ENCODE results near the gene IL1R1.

IL1R1 gene

DNA sequence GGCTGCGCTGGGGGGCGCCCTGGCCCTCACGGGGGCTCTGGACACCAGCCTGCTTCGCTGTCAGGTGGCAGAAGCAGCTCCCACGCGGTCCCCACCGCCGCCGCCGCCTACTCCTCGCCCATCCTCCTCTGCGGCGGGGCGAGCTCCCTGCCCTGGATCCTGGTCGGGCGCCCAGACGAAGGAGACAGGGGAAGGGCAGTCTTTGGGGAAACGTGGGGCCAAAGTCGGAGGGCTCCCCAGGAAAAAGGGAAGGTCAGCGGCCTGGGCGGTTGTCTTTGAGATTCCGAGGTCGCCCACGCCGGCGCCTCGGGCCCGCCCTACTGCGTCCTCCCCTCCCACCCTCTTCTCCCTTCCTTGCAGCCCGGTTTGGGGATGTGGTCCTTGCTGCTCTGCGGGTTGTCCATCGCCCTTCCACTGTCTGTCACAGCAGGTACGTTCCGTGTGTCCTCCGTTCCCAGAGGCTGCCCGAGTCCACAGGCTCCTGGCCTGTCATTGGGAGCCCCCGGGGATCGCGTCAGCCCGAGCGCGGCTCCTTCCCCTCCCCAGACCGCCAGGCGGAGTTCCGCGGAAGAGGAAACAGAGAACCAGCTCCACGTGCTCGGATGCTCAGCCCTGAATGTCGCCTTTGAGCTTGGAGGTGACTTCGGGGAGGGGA is 45.1 kb downstream of the IL1R1 start:
- Mint-ChIP-seq H3K4me3 (peak overlapping the region; percentile 70), H3K27ac (peak overlapping the region; percentile 46), H3K4me1 (peaks cover 8% of the 10 kb centered on the region), H3K27me3 (peaks cover 44% of the 10 kb centered on the region), H3K9me3 (no peaks in the 10 kb centered on the region), H3K36me3 (no peaks in the 10 kb centered on the region)
- ATAC-seq = peak; percentile 55

DNA sequence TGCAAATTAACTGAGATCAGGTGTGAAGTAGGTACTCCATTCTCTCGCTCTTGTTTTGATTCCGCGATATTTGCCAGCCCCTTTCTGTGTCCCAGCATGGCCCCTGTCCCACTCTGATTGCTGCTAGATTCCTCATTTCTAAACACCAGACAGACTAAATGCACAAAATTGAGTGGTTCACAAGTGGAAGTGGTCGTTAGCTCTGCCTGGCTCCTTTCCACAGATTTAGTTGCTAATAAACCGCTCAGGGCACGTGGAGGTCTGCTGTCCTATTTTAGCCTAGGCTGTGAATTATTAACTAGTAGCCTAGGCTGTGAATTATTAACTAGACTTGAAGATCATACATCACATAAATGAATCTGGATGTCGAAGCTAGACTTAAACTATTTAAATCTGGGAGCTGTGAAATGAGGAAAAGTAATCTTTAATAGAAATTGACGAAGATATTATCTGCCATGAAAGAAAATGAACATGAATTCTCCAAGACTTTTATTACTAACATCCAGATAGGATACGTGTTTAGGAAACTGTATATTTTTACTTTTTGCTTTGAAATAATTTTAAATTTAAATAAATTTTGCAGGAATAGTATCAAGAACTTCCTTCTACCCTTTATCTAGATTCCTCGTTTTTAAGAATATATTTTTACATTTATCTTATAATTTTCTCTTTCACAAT is 48.0 kb downstream of the IL1R1 start:
- Mint-ChIP-seq H3K36me3 (no peaks in the 10 kb centered on the region), H3K4me3 (no peak overlapping the region), H3K4me1 (peaks cover 8% of the 10 kb centered on the region), H3K27me3 (peaks cover 48% of the 10 kb centered on the region), H3K9me3 (no peaks in the 10 kb centered on the region), H3K27ac (no peak overlapping the region)
- ATAC-seq = no peak

DNA sequence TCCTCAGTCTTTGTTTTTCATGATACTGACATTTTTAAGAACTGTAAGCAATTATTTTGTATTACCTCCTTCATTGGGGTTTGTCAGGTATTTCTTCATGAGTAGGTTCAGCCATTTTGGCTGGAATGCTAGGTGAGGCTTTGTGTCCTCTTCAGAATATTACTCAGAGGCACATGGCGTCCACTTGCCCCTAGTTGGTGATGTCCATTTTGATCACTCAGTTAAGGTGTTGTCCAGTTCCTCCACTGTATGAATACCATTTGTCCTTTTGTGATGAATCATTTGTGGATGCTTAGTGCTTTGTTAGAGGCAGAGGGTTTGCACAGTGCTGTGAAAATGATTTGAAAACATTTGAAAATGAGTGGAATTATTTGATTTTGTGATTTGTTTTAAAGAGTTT is 49.0 kb downstream of the IL1R1 start:
- ATAC-seq = no peak
- Mint-ChIP-seq H3K4me3 (no peak overlapping the region), H3K27me3 (peaks cover 56% of the 10 kb centered on the region), H3K9me3 (no peaks in the 10 kb centered on the region), H3K27ac (no peak overlapping the region), H3K4me1 (peaks cover 8% of the 10 kb centered on the region), H3K36me3 (no peaks in the 10 kb centered on the region)

DNA sequence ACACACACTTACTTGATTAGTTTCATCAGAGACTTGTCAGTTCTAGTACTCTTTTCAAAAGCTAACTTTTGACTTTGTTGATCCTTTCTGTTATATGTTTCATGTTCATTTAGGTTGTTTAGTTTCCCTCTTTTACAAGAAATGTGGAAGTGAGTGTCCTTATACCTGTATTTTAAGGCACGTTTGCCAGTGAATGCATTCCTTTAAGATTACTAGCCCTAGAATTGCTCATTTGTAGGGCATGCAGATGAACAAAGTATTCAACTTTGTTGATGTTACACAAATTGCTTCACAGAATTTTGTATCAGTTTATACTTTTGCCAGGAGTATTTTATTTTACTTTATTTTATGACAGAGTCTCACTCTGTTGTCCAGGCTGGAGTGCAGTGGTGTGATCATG is 50.5 kb downstream of the IL1R1 start:
- H3K36me3 Mint-ChIP-seq = no peaks in the 10 kb centered on the region
- peaks cover 2% of the 10 kb centered on the region for H3K4me1 Mint-ChIP-seq
- no peaks in the 10 kb centered on the region for H3K9me3 Mint-ChIP-seq
- ATAC-seq = no peak
- no peak overlapping the region for H3K27ac Mint-ChIP-seq
- H3K27me3 Mint-ChIP-seq = peaks cover 59% of the 10 kb centered on the region
- H3K4me3 Mint-ChIP-seq = no peak overlapping the region

DNA sequence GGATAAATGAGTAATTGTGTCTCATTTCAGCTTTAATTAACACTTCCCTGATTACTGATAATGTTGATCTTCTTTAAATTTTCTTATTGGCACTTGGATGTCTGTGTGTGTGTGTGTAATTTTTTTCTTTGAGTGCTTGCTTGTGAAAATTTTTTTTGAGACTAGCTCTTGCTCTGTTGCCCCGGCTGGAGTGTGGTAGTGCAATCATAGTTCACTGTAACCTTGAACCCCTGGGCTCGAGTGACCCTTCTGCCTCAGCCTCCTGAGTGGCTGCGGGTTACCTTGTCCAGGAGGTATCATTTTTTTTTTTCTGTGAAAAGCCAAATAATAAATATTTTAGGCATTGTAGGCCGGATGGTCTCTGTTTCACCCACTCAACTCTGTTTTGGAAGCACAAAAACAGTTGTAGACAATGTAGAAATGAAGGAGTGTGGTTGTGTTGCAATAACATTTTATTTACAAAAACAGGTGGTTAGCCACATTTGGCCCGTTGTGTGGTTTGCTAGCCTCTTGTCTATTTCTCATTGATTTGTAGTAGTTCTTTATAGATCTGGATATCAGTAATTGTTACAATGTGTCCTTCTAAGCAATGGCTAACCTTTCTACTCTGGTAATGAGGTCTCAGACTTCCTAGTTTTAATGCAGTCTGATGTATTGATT is 52.2 kb downstream of the IL1R1 start:
- H3K36me3 Mint-ChIP-seq = no peaks in the 10 kb centered on the region
- H3K4me1 Mint-ChIP-seq = no peaks in the 10 kb centered on the region
- H3K4me3 Mint-ChIP-seq = no peak overlapping the region
- no peak for ATAC-seq
- peaks cover 64% of the 10 kb centered on the region for H3K27me3 Mint-ChIP-seq
- no peak overlapping the region for H3K27ac Mint-ChIP-seq
- H3K9me3 Mint-ChIP-seq = no peaks in the 10 kb centered on the region

DNA sequence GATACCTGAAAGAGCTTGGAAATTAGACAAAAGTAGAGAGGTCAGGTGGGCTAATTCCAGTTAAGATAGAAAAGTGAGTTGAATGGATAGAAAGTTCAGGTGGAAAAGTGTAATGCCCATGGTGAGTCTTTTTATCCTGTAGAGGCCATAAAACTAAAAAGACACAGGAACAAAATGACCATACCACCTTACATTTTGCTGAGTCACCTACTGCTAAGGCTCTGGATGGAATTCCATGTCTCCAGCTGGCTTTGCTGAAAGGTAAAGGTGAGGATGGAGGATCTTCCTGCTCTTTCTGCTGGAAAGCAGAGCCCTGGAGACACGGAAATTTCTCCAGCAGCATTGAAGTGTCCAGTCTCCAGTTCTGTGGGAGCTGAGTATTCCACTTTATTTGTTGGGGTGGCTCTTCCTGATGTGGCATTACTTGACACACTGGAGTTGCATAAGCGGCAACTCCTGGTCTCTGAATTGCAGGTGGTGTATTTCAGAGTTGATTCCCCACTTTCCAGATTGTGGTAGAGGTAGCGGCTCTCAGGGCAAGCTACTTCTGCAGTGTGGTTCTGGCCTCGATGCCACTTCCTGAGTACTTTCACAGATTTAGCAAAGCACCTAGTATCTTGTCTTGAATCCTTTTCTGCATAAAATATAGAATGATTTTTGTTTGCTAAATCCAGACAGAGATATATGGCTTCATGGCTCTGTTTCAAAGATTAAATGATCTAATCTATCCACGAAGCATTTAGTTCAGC is 55.0 kb downstream of the IL1R1 start:
- Mint-ChIP-seq H3K9me3 (no peaks in the 10 kb centered on the region), H3K4me1 (no peaks in the 10 kb centered on the region), H3K4me3 (no peak overlapping the region), H3K27ac (no peak overlapping the region), H3K36me3 (no peaks in the 10 kb centered on the region), H3K27me3 (peaks cover 72% of the 10 kb centered on the region)
- ATAC-seq = no peak

DNA sequence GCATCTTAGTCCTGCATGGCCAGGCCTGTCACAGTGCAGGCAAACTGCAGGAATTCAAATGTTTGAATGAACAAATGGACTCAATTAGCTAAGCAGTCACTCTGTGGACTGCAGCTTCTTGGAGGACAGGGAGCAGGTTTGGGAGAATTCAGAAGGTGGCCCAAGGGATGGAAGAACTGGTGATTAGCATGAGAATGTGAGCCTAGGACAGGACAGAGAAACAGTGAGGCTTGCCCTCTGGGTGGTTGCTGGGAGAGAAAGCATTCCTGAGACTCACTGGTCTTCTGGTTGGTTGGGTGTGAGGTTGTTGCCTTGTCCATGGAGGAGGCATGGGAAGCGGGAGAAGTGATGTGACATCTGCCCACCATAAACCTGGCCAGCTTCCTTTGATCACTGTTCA is 58.0 kb downstream of the IL1R1 start:
- H3K4me3 Mint-ChIP-seq = no peak overlapping the region
- H3K36me3 Mint-ChIP-seq = peaks cover 10% of the 10 kb centered on the region
- no peaks in the 10 kb centered on the region for H3K4me1 Mint-ChIP-seq
- H3K27me3 Mint-ChIP-seq = peaks cover 76% of the 10 kb centered on the region
- H3K9me3 Mint-ChIP-seq = peaks cover 7% of the 10 kb centered on the region
- no peak overlapping the region for H3K27ac Mint-ChIP-seq
- peak; percentile 27 for ATAC-seq

DNA sequence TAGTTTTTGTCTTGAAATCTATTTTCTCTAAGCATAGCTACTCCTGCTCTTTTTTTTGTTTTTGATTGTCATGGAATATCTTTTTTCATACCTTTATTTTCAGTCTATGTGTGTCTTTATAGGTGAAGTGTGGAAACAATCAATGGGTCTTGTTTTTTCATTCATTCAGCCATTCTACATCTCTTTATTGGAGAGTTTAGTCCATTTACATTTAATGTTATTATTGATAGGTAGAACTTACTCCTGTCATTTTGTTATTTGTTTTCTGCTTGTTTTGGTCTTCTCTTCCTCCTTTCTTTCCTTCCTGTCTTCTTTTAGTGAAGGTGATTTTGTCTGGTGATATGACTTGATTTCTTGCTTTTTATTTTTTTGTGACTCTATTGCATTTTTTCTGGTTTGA is 62.1 kb downstream of the IL1R1 start:
- peaks cover 49% of the 10 kb centered on the region for H3K27me3 Mint-ChIP-seq
- H3K27ac Mint-ChIP-seq = no peak overlapping the region
- no peaks in the 10 kb centered on the region for H3K4me1 Mint-ChIP-seq

DNA sequence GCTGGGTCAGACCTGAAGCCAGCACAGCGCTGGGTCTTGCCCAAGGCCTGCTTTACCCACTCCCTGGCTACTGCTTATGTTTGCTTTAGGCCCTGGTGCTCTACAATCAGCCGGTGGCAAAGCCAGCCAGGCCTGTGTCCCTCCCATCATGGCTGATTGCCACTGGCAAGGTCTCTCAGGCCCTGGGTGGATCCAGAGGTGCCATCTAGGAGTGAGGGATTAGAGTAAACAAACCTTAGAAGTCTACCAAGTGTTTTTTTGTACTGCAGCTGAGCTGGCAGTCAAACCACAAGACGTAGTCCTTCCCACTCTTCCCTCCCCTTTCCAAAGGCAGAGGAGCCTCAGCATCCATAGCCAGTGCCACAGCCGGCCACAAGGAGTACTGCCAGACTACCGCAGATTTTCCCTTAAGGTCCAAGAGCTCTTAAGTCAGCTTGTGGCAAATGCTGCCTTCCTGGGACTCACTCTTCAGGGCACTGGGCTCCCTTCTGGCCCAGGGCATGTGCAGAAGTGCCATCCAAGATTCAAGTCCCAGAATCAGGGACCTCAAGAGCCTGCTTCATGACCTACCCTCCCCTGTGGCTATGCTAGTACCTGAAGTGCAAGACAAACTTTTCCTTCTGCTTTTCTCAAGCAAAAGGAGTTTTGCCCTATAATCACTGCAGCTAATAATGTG is 64.3 kb downstream of the IL1R1 start:
- no peak for ATAC-seq
- no peak overlapping the region for H3K27ac Mint-ChIP-seq
- no peak overlapping the region for H3K4me3 Mint-ChIP-seq
- H3K27me3 Mint-ChIP-seq = peaks cover 28% of the 10 kb centered on the region
- H3K9me3 Mint-ChIP-seq = peaks cover 11% of the 10 kb centered on the region
- peaks cover 15% of the 10 kb centered on the region for H3K36me3 Mint-ChIP-seq
- H3K4me1 Mint-ChIP-seq = no peaks in the 10 kb centered on the region

More for the DNA sequence above, 62.1 kb downstream of the IL1R1 start:
- no peak for ATAC-seq
- H3K4me3 Mint-ChIP-seq = no peak overlapping the region
- peaks cover 11% of the 10 kb centered on the region for H3K9me3 Mint-ChIP-seq
- peaks cover 15% of the 10 kb centered on the region for H3K36me3 Mint-ChIP-seq

DNA sequence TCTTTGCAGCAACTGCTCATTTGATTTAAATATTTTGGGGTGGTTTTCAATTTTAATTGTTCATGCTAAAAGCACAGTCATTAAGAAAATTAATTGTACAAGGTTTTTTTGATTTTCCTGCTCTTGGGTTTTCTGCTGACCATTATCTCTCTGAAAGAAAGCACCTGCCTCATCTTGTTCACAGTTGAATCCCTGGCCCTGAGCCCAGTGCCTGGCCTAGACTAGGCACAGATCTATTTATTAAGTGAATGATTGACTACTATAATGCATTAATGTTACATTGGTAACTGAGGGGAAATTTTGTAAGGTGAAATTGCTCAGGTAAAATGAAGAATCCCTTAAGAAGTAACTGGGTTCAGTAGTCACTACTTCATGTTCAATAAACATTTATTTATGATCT is 66.2 kb downstream of the IL1R1 start:
- Mint-ChIP-seq H3K4me1 (no peaks in the 10 kb centered on the region), H3K4me3 (no peak overlapping the region), H3K9me3 (peaks cover 11% of the 10 kb centered on the region), H3K36me3 (peaks cover 15% of the 10 kb centered on the region), H3K27ac (no peak overlapping the region), H3K27me3 (peaks cover 22% of the 10 kb centered on the region)
- ATAC-seq = no peak

DNA sequence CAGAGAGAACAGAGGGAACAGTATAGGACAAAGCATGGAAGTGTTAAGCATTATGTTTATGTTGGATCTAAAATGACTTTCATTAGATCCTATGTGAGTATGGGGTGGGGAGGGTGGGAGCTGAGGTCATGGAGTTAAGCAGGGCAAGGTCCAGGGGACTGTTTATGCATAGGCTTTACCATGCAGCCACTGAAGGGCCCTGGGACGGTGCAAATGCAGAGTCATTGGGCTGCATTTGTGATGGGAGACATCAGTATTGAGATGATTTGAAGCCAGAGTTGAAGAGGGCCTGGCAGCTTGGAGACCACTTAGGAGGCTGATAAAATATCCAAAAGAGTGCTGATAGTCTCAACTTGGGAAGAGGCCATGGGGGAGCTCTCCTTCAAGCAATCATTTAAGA is 66.9 kb downstream of the IL1R1 start:
- peaks cover 15% of the 10 kb centered on the region for H3K36me3 Mint-ChIP-seq
- H3K4me3 Mint-ChIP-seq = no peak overlapping the region
- no peak overlapping the region for H3K27ac Mint-ChIP-seq
- H3K9me3 Mint-ChIP-seq = peaks cover 10% of the 10 kb centered on the region
- H3K4me1 Mint-ChIP-seq = no peaks in the 10 kb centered on the region
- H3K27me3 Mint-ChIP-seq = peaks cover 17% of the 10 kb centered on the region
- ATAC-seq = no peak

DNA sequence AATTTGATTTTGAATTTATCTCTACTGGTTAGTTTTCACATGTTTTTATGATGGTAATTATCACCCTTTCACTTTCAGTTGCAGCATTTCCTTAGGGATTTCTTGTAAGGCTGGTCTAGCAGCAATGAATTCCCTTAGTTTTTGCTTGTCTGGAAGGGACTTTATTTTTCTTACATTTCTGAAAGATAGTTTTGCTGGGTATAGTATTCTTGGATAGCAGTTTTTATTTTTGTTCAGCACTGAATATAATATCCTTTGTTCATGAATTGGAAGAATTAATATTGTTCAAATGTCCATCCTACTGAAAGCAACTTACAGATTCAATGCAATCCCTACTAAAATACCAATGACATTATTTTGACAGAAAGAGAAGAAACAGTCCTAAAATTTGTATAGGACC is 74.5 kb downstream of the IL1R1 start:
- Mint-ChIP-seq H3K4me3 (no peak overlapping the region), H3K9me3 (peaks cover 15% of the 10 kb centered on the region), H3K4me1 (no peaks in the 10 kb centered on the region), H3K36me3 (no peaks in the 10 kb centered on the region), H3K27ac (no peak overlapping the region), H3K27me3 (peaks cover 10% of the 10 kb centered on the region)
- ATAC-seq = no peak

DNA sequence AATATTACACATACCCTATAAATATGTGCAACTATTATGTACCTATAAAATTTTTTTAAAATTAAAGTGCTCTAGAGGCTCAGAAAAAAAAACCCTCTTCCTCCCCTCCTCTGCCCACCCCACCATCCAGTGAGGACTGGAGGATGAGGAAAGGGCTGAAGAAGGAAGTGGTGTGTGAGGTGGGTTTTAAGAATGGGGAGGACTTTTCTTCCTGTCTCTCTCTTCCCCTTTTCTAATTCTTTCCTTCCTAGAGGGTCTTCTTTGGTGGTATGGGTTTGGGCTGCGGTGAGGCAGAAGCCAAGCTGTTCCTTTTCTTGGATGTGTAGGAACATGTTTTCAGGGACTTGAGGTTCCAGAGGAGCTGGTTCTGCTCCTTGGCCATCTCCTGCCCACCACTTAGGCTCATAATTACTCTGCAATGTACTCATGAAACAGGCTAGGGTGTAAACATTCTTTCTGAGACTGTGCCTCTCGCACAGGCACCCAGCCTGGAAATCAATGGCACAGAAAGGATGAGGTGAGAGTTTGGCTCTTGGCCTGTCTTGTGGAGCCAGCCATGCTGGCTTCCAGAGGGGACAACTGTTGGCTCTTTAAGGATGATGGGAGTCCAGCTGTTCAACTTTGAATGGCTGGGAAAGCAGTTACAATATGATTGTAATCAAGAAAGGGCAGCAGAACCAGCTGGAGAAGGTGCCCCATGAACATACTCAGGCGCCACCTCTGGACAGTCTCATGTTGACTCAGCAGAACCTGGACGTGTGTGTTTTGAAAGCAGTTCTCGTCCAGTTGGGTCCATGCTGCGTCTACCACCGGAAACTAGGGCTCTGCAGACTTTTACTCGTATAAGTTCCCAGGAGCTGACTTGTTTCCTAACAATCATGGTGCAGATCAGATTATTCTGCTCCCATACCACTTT is 82.5 kb downstream of the IL1R1 start:
- peaks cover 42% of the 10 kb centered on the region for H3K4me1 Mint-ChIP-seq
- ATAC-seq = no peak
- H3K36me3 Mint-ChIP-seq = no peaks in the 10 kb centered on the region
- no peaks in the 10 kb centered on the region for H3K9me3 Mint-ChIP-seq
- peaks cover 12% of the 10 kb centered on the region for H3K27me3 Mint-ChIP-seq
- no peak overlapping the region for H3K4me3 Mint-ChIP-seq
- H3K27ac Mint-ChIP-seq = peak overlapping the region; percentile 56

DNA sequence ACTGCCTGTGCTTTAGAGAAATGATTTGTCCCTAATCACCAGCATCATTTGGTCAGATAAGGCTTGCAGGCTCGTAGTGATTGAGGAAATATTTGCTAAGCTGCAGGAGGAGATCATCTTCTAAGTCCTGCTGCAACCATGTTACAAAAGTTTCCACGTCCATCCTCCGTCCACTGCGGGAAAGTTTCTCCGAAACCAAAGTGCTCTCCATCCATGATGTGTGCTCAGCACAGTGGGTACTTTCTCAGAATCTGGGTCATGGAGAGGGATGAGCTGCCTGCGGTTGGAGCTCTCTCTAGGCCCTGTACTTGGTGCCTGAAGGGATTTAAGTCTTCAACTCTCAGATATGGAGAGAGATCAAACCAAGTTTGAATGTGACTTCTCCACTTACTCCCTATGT is 83.6 kb downstream of the IL1R1 start:
- Mint-ChIP-seq H3K4me3 (no peak overlapping the region), H3K27ac (peak overlapping the region; percentile 64), H3K36me3 (no peaks in the 10 kb centered on the region), H3K27me3 (peaks cover 10% of the 10 kb centered on the region), H3K4me1 (peaks cover 42% of the 10 kb centered on the region), H3K9me3 (no peaks in the 10 kb centered on the region)
- ATAC-seq = no peak

Measured in stimulated activated memory B cell treated with anti-CD40 and anti-IgM and Interleukin-4, amounts not matched to agents 10 μg/mL and 1 μg/mL and 100 μg/mL, for 72 hours (primary cell).